Activated CD8-positive, alpha-beta memory T cell treated with anti-CD3 and anti-CD28 coated beads, Interleukin-2, amount 50 U/mL, for 1 hour (primary cell): ENCODE results near the gene CRLF1.

Experiments used
- DNase-seq: peaks from one replicate; pipeline ENCODE4 v3.0.0-alpha.2; 2020; ENCODE audit errors: extremely low read depth

Gene CRLF1

DNA sequence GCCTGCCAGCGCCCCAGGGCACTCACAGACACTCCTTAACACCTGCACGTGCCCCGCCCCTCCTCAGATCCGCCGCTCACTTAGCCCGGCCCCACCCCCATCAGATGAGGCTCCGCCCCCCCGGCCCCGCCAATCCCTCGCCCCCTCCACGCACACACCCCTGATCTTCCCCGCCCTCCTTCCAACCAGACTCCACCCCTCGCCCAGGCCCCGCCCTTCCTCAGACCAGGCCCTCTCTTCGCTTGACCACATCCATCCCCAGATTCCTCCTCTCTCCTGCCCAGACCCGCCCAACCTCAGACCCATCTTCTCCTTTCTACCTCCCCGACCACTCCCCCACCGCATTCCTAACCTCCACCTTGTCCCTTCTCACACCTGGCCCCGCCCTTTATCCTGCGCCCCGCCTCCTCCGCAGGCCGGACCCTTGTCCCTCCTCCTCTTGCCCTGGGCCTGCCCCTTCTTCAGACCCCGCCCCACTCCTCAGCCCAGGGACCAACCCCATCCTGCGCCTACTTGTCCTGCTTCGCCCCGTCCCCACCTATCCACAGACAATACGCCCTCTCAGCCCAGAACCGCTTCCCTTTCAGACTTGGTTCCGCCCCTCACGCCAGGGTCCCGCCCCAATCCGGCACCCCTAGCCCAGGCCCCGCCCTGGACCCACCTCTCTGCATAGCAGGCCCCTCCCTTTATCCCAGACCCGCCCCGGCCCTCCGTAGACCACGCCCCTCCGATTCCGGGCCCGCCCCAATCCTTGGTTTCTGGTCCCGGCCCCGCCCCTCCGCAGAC is 29.8 kb upstream of the CRLF1 start:
- peak; percentile 95 for DNase-seq

DNA sequence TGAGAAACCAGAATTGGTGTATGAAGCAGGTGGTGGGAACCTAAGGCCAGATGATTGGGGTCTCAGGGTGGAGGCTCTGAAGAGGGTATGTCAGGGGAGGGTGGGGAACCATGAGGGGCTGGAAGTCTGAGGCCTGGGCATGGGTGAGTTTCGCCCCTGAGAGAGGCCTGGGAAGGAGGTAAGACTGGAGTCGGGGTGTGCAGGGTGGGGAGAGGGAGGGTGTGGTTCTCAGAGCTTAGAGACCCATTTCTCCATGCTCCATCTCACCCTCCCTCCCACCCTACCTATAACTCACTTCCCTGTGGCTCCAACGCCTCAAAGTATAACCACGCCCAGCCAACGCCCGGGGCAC is 29.2 kb upstream of the CRLF1 start:
- no peak for DNase-seq

DNA sequence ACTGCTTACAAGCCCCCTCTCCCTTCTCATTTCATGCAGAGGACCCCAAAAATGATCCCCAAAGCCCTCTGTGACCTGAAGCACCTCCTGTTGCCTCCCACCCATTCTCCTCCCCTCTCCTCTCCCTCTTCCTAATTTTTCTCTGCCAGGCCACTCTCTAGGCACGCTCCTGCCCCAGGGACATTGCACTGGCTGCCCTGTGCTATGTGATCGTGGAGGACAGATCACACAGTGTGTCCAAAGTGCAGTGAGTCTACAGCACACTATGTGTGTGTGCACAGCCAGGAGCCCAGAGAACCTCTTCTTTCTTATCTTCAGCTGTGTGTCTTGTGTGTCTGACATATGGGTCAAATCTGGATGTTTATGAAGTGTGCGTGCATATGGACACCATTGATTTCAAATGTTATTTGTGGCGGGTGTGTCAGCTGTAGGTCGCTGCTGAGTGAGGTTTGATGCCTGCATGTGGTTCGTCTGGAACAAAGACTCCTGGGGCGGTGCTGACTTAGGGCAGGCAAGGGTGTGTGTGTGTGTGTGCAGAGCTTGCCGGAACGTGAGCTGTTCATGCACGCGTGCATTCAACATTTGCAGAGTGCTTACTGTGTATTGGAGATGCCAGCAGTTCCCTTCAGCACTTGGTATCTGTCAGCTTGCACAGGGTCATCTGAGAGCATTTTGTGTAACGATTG is 28.2 kb upstream of the CRLF1 start:
- DNase-seq: no peak

DNA sequence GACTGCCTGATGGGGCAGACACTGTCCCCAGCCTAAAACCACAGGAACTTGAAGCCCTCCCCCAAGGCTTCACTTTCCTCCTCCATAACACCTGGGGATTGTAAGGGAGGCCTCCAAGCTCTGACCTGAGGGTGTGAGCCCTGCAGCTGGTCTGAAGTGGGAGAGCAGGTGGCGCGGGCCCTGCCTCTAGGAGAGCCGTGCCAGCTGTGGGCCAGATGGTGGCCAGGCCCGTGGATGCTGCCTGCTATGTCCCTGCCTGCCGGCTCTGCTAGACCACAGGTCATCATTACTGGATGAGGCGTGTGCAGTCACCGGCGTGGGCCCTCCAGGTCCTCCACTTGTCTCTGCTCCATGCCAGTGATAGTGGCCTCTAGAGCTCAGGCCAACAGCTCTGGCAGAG is 26.7 kb upstream of the CRLF1 start:
- DNase-seq: no peak

DNA sequence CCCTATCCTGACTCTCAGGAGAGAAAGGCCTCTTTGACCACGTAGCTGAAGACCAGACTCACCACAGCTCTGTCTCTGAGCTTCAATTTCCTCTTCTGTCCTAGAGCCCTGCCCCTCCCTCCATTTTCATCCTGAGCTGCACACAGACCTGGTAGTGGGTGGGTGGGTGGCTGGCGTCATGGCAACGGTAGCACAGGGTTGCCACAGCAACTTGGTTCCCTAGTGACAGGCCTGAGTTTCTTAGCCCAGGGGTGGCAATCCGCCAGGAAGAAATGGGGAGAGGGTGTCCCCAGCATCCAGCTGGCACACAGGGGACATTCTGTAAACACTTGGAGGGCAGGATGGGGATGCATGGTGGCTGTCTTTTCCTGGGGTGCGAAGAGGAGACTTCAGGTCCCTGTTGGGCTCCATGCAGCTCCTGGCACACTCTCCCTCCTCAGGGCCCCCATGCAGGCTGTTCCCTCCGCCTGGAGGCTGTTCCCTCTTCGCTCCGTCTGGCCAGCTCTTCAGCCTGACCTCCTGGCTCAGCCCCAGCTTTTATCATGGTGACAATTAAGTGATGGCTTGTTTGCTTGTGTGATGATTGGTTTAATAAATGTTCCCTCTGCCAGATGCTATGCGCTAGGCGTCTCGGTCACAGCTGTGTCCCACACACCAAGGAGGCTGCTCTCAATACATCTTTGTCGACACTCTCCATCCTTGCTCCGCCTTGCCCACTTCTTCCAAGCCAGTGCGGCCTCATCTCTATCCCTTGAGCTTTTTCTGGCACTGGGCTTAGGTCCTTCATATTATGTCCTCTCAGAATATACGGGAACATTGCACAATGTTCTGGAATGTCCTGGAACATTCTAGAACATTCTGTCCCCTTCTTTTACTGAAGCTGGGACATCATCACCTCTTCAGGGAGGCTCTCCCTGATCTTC is 22.8 kb upstream of the CRLF1 start:
- no peak for DNase-seq

DNA sequence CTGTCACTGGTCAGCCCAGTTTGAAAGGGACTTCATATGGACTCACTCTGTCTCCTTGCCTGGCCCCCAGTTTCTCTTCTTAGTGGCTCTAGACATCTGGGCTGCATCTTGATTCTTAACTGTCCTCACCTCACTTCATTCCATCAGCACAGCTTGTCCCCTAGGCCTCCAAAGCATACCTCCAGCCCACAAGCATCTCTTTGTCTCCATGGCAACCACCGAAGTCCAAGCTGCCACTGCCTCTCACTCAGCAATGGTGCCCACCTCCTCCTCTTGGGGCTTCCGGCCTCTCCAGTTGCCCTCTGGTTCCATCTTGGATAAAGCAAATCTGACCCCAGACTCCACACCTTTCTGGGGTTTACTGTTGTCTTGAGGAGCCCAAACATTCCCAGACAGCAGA is 20.3 kb upstream of the CRLF1 start:
- DNase-seq: no peak

DNA sequence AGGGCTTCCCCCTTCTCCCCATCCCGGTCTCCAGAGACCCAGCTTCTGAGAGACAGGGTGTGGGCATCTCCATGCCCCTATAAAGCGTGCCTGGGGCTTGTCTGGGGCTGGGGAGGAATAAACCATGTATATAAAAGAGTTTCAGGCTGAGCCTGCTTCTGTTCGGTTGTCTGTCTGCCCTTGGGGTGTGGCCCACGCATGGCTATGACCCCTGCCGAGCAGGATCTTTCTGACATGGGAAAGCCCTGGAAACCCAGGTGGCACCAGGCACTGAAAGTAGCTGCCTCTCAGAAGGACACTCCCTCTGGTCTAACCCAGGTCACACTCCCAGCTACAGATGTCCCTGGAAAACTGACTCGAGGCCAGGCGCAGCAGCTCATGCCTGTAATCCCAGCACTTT is 14.3 kb upstream of the CRLF1 start:
- no peak for DNase-seq

DNA sequence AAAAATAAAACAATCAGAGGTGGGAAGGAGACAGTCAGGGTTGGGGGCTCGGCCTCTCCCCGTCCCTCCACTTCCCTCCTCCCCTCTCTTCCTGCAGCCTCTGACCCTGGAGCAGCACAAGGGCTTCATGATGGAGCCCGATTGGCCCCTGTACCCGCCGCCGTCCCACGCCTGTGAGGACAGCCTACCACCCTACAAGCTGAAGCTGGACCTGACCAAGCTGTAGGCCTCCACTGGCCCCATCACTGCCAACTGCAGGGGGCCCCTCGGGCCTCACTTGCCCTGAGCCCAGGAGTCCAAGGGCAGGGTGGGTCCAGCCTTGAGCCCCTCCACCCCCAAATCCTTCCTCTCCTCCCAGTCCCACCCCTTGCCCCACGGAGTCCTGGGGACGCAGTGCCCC is 13.7 kb upstream of the CRLF1 start:
- no peak for DNase-seq

DNA sequence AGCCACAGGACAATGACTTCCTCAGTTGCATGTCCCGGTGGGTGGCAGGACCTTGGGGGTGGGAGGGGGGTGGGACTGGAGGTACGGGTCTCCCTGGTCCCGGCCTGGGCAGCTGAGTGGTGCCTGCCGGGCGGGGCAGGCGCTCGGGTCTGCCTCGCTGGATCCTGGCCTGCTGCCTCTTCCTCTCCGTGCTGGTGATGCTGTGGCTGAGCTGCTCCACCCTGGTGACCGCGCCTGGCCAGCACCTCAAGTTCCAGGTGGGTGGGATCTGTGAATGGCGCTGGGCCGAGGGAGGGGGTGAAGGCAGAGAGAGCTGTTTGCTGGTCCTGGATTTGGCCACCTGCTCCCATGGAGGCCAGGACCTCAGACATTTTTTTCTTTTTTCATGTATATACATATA is 11.6 kb upstream of the CRLF1 start:
- no peak for DNase-seq

DNA sequence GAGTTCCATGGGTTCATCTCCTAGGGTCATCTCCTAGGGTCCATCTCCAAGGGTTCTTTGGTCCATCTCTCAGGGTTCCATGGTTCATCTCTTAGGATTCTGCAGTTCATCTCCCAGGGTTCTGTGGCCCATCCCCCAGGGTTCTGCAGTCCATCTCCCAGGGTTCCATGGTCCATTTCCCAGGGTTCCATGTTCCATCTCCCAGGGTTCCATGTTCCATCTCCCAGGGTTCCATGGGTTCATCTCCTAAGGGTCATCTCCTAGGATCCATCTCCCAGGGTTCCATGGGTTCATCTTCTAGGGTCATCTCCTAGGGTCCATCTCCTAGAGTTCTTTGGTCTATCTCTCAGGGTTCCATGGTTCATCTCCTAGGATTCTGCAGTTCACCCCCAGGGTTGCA is 11.0 kb upstream of the CRLF1 start:
- no peak for DNase-seq

DNA sequence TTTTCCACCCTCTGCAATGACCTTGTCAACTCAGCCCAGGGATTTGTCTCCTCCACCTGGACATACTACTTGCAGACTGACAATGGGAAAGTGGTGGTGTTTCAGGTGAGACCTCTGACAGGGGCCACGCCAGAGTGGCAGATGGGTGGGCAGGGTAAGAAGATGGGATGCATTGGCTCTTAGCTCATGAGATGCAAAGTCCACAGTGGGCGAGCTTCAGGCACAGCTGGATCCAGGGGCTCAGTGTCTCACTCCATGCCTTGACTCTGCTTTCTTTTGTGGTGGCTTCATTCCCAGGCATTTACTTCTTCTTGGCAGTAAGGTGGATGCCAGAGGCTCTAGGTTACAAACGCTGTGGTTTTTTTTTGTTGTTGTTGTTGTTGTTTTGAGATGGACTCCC is 9.4 kb upstream of the CRLF1 start:
- DNase-seq: no peak

DNA sequence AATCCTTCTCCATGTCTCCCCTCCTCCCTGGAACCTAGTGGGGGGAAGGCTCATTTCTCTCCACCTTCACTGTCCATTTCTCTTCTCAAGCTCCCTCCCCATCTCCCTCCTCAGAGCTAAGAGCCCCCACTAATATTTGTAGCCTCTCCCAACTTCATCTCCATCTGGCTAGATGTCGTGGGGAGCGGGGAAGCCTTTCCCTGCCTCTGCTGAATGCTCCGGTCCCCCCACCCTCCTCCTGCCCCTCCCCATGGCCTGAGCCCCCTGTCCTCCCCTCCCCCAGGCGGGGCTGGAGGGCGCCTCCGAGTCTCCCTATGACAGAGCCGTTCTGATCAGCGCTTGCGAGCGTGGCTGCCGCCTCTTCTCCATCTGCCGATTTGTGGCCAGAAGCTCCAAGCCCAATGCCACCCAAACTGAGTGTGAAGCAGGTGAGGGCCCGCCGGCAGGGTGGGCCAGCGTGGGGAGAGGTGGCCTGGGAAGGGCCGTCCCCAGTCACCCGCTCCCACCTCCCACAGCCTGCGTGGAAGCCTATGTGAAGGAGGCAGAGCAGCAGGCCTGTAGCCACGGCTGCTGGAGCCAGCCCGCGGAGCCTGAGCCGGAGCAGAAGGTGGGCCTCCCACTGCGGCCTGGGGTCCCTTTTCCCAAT is 7.1 kb upstream of the CRLF1 start:
- DNase-seq: no peak

DNA sequence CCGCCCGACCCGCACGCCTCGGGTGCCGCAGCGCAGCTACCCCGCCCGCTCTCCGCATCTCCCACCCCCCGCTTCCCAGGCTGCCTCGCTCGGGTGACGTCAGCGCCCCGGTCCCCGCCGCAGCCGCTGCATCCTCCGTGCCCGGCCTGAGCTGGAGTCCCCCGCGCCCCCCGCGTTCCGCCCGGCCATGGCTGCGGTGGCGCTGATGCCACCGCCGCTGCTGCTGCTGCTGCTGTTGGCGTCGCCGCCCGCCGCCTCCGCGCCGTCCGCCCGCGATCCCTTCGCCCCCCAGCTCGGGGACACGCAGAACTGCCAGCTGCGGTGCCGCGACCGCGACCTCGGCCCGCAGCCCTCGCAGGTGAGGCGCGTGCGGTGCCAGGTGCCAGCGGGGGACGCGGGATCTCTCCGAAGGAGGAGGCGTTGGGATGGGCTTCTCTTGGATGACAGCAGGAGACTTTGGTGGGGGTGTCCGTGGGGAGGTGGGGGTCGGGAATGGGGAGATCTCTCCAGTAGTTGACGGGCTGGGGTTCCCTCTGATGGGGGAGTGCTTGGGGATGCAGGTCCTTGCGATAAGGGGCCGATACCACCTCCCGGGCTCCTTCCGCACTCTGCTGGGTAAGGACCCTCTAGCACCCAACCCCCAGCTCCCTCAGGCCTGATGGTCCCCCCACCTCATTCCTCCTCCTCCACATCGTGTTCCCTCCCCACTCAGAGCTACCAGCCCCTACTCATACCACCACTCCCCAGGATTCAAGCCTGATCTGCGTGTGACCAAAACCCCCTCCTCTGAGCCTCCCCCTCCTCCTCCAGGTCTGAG is 6.4 kb upstream of the CRLF1 start, which contains the start of gene TMEM59L:
Gene TMEM59L (plus strand): TSS at position 99 of the 817 bp plus-strand sequence. CDS start 89 bp downstream, at position 188.
- DNase-seq: no peak

DNA sequence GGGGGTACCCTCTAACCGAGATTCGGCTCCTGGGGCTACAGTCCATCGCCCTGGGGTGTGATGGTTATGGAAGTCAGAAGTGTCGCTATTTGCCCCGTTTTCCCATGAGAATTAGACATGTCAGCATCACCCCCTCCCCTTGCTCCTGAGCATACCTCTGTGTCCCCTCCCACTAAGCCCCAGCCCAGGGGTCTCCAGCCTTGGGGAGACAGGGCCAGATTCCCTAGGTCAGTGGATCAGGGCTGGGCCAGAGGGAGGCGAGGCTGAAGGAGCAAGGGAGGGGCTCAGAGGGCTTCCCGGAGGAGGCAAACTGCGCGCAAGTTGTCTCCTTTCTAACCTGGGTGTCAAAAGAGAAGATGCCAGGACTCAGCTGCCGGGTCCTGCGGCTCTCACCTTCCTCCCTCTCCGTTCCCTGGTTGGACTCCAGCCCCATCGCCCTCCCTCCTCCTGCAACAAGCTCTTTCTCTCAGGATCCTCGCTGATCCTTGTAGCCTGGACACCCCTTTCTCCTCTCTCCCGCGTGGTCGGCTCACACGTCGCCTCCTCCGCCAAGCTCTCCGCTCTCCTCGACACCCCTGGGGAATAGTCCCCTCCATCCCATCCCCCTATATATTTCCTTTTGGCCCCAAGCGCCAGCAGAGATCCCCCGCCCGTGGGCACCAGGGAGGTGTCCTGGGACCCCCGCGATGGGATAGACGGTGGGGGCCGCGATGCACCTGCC is 5.6 kb upstream of the CRLF1 start:
- DNase-seq: no peak

DNA sequence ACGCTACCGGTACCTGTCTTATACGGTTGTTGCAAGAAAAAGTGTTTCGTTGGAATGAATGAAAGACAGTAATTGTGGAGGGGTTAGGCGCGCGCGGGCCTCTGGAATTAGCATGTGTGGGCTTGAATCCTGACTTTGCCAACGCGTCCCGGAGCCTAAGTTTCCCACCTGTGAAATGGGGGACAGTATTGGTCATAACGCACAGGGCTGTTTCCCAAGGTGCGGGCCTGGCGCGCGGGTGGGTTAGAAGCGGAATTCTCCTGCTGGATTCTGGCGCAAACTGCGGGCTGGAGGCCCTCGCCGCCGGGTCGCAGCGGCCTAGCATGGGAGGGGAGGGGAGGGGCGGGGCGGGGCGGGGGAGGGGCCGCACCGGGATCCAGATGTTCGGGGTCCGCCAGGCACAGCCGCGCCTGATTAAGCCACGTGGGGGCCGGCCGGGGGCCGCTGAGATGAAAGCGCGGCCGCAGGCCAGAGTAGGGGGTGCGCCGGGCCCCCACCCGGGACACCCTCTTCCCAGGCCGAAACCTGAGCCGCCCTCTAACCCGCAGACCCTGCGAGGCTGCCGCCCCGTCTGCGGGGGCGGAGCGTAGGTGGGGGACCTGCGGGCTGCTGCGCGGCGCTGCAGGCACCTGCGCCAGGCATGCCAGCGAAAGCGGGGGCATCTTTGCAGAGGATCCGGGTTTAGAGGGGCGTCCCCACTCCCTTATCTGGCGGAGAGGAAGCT is 4.9 kb upstream of the CRLF1 start:
- no peak for DNase-seq

DNA sequence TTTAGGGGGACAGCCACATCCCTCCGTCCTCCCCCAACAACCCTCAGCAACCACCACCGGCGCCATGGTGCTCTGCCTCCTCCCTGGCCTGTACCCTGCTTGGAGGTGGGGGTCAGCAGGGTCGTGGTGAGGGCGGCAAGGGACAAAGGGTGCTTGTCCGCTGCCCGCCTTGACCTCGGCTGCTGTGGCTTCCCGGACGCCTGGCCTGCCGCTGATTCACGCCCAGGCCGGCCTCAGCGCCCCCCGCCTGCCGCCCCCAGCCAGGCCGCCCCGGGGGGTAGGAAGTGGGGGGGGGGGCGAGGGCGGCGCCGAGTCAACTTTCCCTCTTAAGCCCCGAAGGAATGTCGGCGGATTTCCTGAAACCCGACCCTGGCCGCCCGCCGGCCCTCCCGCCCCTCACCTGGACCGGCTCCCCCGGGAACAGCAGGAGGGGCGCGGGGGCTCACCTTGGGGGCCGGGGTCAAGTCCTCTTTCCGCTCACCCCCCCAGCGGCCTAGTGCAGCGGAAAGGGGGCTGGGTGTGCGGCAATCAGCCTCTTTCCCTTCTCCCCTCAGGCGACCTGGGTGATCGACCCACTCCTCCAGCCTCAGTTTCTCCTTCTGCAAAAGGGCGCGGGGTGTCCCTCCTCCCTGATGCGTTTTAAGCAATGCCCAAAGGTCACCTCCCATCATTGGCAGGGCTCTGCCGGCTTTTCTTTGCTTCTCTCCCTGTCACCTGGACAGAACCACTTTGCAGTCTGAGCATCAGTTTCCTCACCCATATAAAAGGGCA is 4.1 kb upstream of the CRLF1 start:
- DNase-seq: no peak

DNA sequence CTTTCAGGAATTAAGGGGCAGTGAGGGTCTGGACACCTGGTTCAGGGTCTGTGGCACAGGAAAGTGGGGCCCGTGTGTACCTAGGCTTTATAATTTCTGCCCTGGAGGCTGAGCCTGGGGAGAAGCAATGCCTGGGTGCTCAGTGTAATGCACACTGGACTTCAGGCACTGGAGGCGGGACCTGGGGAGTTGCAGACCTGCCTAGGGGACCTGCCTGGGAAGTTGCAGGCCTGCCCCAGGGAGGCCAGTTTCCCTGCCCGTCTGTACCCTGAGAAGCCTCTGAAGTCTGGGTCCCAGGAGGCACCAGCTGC is 3.6 kb upstream of the CRLF1 start:
- DNase-seq: no peak

DNA sequence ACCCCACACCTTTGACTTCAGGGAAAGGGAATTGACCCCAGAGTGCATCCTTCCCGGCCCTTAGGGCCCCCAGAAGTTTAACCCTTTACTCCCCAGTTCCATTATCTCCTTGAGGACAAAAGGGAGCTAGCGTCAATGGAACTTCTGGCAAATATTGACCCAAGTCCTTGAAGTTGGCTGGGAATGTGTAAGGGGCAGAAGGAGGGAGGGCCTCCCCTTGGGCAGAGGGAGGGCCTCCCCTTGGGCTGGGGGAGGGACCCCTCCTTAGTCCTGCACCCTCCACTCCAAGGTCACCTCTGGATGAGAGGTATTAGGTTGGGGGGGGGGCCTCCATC is 3.1 kb upstream of the CRLF1 start:
- no peak for DNase-seq
